Left lung (tissue), 10 donors: ENCODE measurements around the gene LIX1. TPM values are rescaled to one million over a fixed set of nuclear protein-coding genes. Genes with fewer than 3 reads are reported as not detected.
A peak's percentile ranks its signal among the peaks of the same experiment; 100 is the strongest.

Experiments
- ATAC-seq: fragments of 200-7000 bp; cut with Tn5 transposase; one replicate; pipeline ENCODE4 v1.9.1; 2020; ENCODE audit warnings: moderate library complexity
- DNase-seq, 4 donors: peaks; one replicate each; pipeline ENCODE4 v3.0.0-alpha.2; 2013 to 2020
- H3K27ac ChIP-seq, 2 donors: fragments of 200-600 bp; sonication (generic) in 1 of 2; one replicate each; pipeline versions ENCODE4 v1.5.0 to v1.8.0; 2020 to 2021
- H3K27me3 ChIP-seq, 2 donors: fragments of 200-600 bp; sonication (generic) in 1 of 2; one replicate each; pipeline versions ENCODE4 v1.5.0 to v1.8.0; 2020 to 2021
- H3K36me3 ChIP-seq, 2 donors: fragments of 200-600 bp; sonication (generic) in 1 of 2; one replicate each; pipeline versions ENCODE4 v1.5.0 to v1.8.0; 2020 to 2021
- H3K4me1 ChIP-seq, 2 donors: fragments of 200-600 bp; one replicate each; pipeline ENCODE4 v1.8.0; 2021
- H3K4me3 ChIP-seq, 2 donors: fragments of 200-600 bp; sonication (generic) in 1 of 2; one replicate each; pipeline versions ENCODE4 v1.5.0 to v1.8.0; 2020 to 2021; ENCODE audit warnings: mild to moderate bottlenecking in 1 of 2
- H3K9me3 ChIP-seq, 2 donors: fragments of 200-600 bp; sonication (generic) in 1 of 2; one replicate each; pipeline versions ENCODE4 v1.5.0 to v1.8.0; 2020 to 2021
- intact Hi-C, 2 donors: fragments of 100-400 bp; cut with DNase I; formaldehyde crosslinking; loops; one replicate each; pipeline versions ENCODE4 v1.11.2 to v1.14.2; 2022
- polyA plus RNA-seq, 6 donors: library from polyadenylated mRNA; unstranded; fragments of 120-200 nt; gene quantifications; one replicate each; pipeline ENCODE4 v1.2.1, GENCODE V29; 2013; ENCODE audit not compliant: insufficient read length in 6 of 6
- total RNA-seq, 2 donors: library from RNA; stranded (reverse); fragmentation: NEBNext Ultra II Directional; extraction: Animal tissue kit (Norgen Biotek cat#: 25700); gene quantifications; one replicate each; pipeline ENCODE4 v1.2.1, GENCODE V29; 2021
- TF ChIP-seq, protein P1 (sequence below), 2 donors: fragments of 200-600 bp; sonication (generic) in 1 of 2; IDR thresholded peaks; one replicate each; pipeline versions ENCODE4 v1.5.0 to v1.8.0; 2021; ENCODE audit warnings: antibody characterized with exemption in 2 of 2
- donor health status: DM: no; HTN: yes; CAD: no.
- donor health status: DM: no; HTN: no; CAD: no.

LIX1 gene
- total and polyA plus RNA-seq, 8 donors = 0.64 to 2.7 (median 1.1) TPM; not detected in 2

DNA sequence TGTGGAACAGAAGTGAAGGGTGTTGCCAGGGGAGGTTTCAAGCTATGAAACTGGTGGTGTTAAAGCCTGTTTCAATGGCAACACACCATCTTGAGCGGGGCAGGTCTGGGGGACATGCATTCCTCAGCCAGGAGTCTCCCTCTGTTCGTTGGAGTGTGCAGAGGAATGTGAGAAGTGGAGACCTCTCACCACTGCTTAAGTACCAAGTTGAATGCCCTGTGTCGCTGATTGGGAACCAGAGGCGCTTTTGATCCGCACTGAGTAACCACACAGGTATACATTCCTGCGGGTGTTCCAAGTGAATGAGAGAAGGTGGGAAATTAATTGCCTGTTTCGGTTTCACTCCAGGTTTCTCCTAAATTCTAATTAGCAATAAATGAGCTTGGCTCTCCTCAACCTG is 99.4 kb downstream of the LIX1 start:
- ATAC-seq (peak; percentile 88), DNase-seq (peak in 2 of 4 donors; percentile 36 to 61)
- H3K4me3 ChIP-seq = no peak overlapping the region
- intact Hi-C loops = no loop called here
- H3K27ac ChIP-seq = peak overlapping the region; percentile 22 to 38
- no peaks in the 10 kb centered on the region for H3K27me3 ChIP-seq
- TF ChIP-seq, protein P1, sequence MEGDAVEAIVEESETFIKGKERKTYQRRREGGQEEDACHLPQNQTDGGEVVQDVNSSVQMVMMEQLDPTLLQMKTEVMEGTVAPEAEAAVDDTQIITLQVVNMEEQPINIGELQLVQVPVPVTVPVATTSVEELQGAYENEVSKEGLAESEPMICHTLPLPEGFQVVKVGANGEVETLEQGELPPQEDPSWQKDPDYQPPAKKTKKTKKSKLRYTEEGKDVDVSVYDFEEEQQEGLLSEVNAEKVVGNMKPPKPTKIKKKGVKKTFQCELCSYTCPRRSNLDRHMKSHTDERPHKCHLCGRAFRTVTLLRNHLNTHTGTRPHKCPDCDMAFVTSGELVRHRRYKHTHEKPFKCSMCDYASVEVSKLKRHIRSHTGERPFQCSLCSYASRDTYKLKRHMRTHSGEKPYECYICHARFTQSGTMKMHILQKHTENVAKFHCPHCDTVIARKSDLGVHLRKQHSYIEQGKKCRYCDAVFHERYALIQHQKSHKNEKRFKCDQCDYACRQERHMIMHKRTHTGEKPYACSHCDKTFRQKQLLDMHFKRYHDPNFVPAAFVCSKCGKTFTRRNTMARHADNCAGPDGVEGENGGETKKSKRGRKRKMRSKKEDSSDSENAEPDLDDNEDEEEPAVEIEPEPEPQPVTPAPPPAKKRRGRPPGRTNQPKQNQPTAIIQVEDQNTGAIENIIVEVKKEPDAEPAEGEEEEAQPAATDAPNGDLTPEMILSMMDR (IDR thresholded peaks at IDR 0.05) = no peak
- H3K4me1 ChIP-seq = peaks cover 0 to 8% of the 10 kb centered on the region in 2 donors
- no peaks in the 10 kb centered on the region for H3K36me3 ChIP-seq
- H3K9me3 ChIP-seq = no peaks in the 10 kb centered on the region

Other genes with a start within 250 kb of the LIX1 start
- gene LNPEP, start 206.5 kb downstream of the LIX1 start, total RNA-seq = 10 to 100 TPM; 37.3 to 40.6 TPM
- gene LNPEP, start 206.5 kb downstream of the LIX1 start, polyA plus RNA-seq = 10 to 100 TPM; 22.2 to 30.1 (median 25.6) TPM
- 10 to 100 TPM; 19.2 to 30.4 TPM for gene RIOK2, start 40.6 kb upstream of the LIX1 start, total RNA-seq
- 10 to 100 TPM; 40.7 to 54.1 (median 45.0) TPM for gene RIOK2, start 40.6 kb upstream of the LIX1 start, polyA plus RNA-seq